GM12864 (cell line): Measurements from ENCODE around the gene TOX2.

Experiments
- DNase-seq: peaks from one replicate; pipeline ENCODE4 v3.0.0-alpha.2; 2011; ENCODE audit warnings: low read depth
- H3K4me3 ChIP-seq: 2 replicates; pipeline ENCODE4 v1.5.1; 2011; ENCODE audit warnings: mild to moderate bottlenecking, low read depth, low read length, control low read depth
- TF ChIP-seq, protein P1 (sequence below): IDR thresholded peaks from 2 replicates; pipeline ENCODE4 v1.5.1; 2011; ENCODE audit warnings: low read depth, mild to moderate bottlenecking, moderate library complexity, low read length, control low read depth, inconsistent platforms; ENCODE audit errors: missing control alignments

The TOX2 gene

DNA sequence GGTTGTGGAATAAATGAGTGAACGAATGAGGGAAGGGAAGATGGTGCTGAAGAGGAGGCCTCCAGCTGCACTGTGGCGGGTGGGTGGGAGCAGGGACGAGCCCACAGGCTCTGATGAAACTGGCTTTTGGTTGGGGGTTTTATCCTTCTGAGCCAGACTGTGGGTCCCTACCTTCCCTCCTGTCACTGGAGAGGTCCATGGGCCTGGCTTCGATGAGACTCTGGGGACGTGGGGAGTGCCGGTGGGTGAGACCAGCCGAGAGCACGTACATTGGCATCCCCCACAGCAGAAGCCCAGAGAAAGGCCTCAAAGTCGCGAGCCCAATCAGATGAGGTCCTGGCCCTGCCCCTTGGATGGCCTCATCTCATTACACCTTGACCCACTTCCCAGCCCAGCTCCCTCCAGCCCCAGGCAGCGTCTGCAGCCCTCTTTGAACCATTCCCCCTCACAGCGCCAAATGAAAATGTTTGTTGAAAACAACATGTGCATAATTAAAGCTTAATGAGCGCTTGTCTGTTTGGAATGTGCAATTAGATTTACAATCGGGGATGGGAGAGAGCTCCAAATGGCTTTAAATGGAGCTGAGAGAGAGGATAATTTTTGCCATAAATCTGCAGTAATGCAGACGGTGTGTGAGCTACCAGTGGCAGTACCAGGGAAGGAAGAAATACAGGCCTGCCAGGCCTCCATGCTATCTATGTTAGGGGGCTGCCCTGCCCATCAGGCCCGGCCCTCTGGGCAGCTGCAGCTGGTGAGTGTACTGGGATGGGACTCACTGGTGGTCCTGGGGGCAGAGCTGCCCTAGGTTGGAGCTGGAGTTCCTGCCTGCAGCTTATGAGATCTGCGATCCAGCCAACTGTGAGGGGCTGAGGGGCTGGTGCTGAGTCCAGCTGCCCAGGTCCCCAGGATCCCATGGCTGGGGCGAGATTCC lies 47.2 kb downstream of the TOX2 start:
- no peak for DNase-seq
- no peak overlapping the region for H3K4me3 ChIP-seq
- TF ChIP-seq, protein P1, sequence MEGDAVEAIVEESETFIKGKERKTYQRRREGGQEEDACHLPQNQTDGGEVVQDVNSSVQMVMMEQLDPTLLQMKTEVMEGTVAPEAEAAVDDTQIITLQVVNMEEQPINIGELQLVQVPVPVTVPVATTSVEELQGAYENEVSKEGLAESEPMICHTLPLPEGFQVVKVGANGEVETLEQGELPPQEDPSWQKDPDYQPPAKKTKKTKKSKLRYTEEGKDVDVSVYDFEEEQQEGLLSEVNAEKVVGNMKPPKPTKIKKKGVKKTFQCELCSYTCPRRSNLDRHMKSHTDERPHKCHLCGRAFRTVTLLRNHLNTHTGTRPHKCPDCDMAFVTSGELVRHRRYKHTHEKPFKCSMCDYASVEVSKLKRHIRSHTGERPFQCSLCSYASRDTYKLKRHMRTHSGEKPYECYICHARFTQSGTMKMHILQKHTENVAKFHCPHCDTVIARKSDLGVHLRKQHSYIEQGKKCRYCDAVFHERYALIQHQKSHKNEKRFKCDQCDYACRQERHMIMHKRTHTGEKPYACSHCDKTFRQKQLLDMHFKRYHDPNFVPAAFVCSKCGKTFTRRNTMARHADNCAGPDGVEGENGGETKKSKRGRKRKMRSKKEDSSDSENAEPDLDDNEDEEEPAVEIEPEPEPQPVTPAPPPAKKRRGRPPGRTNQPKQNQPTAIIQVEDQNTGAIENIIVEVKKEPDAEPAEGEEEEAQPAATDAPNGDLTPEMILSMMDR, result no peak

GRCh38 chr20:43962530-43962929 lies 47.9 kb downstream of the TOX2 start:
- TF ChIP-seq, protein P1, result no peak
- H3K4me3 ChIP-seq, result no peak overlapping the region
- no peak for DNase-seq

DNA sequence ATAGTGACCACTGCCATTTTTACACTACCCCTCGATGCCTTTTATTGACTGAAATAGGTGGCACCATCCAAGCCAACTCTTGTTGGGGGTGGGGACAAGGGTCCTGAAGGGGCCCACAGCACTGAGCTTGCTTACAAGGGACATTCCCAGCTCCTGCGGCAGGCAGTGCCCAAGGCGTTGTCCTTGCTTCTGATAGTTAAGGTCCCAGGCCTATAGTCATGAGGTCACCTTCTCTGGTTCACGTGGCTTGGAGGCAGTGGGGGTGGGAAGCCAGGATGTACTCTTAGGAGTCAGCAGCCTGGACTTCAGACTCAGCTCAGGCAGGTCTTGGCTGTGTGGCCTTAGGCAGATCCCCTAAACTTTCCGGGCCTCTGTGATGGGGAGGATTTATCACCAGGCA lies 48.6 kb downstream of the TOX2 start:
- TF ChIP-seq, protein P1, result no peak
- H3K4me3 ChIP-seq, result no peak overlapping the region
- DNase-seq, result no peak

- no peak for DNase-seq
- no peak overlapping the region for H3K4me3 ChIP-seq
- TF ChIP-seq, protein P1, result no peak
These were observed 49.5 kb downstream of the TOX2 start for GRCh38 chr20:43963872-43964791.

DNA sequence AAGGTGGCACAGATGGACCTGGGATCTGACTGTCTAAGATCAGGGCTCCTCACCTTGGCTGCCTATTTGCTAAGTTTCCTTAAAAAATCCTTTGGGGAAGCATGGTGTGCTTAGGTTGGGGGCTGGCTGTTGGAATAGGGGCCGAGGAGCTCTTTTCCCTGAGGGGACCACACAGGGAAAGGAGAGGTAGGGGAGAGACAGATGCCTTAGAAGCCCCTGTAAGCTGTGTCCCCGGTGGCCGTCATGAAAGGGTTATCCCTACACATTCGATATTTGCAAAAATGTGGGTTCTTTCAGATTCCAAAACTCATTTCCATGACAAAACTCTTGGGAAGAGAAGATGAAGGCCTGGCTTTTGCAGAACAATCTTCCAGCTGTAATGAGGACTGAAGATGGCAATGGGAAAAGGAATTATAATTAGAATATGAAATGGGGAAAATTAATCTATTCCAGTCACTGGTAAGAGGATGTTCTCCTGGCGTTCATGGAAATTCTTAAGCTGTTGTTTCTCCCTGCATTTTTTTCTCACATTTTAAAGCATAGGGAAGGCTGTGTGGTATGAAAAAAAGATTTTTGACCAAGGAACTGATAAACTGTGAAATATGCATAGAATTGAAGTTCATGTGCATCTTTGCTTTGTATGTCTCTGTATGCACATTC lies 53.8 kb downstream of the TOX2 start:
- no peak for DNase-seq
- TF ChIP-seq, protein P1, result no peak
- no peak overlapping the region for H3K4me3 ChIP-seq

DNA sequence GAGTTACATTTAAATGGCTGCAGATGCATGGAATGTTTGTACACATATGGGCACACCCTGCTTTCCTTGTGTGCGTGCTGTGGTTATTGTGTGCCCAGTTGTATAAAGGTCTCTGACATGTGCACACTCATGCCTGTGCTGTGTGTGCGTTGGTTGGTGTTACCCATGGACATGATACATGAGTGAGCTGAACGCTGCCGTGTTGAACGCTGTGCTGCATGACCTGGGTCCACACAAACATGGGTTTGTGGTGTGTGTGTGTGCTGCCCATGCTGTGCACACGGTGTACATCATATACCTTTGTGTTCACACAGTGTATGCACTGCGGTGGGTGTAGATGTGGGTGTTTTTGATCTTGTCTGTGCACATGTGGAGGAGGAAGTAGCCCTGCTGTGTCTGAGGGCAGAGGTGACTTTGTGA lies 54.4 kb downstream of the TOX2 start:
- TF ChIP-seq, protein P1, result no peak
- H3K4me3 ChIP-seq, result no peak overlapping the region
- DNase-seq, result no peak
